VCaP (cell line): ENCODE results near the gene SPSB1.

ENCODE experiments used
- H3K27ac ChIP-seq: fragments of 450-650 bp; 2 replicates; pipeline ENCODE4 v1.5.1; 2017
- TF ChIP-seq, protein P1 (sequence below): fragments of 450-650 bp; conservative IDR thresholded peaks from 2 replicates; pipeline ENCODE4 v1.5.1; 2017; ENCODE audit warnings: mild to moderate bottlenecking, moderate library complexity

The SPSB1 gene

DNA sequence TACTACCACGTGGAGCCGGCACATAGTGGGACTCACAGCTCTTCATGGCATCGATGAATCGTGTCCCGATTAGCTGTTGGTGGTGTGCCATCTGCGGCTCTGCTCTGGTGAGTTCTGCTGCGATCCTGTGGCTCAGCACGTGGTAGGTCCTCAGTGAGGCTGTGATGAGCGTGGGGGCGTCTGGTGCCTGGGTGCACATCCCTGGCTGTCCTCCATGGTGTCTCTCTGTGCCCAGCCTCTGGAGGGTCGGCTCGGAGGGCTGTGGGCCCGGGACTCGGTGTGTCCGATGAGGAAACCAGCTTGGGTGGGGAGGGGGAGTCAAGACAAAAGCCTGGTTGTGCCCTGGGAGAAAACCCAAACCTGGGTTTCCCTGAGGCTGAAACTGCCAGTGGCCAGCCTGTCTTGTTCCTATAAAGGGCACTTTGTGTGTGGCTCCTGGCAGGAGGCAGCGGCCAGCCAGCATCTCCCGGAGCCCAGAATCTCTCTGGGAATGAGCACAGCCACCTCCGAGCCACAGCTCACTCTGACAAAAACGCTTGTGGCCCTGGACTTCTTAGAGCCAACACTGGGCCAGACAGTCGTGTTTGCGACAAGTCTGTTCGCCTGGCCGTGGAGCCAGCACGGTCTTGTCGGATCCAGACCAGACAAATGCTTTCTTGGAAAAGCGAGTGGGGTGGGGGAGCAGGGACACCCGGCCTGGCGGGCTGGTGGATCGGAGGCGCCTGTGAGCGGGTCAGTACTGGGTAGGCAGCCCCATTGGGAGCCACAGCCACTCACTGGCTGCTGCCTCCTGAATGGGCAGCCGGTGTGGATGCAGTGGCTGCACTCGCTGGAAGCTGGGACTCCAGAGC, 31.8 kb downstream of the SPSB1 start:
- H3K27ac ChIP-seq, result no peak overlapping the region
- TF ChIP-seq, protein P1, sequence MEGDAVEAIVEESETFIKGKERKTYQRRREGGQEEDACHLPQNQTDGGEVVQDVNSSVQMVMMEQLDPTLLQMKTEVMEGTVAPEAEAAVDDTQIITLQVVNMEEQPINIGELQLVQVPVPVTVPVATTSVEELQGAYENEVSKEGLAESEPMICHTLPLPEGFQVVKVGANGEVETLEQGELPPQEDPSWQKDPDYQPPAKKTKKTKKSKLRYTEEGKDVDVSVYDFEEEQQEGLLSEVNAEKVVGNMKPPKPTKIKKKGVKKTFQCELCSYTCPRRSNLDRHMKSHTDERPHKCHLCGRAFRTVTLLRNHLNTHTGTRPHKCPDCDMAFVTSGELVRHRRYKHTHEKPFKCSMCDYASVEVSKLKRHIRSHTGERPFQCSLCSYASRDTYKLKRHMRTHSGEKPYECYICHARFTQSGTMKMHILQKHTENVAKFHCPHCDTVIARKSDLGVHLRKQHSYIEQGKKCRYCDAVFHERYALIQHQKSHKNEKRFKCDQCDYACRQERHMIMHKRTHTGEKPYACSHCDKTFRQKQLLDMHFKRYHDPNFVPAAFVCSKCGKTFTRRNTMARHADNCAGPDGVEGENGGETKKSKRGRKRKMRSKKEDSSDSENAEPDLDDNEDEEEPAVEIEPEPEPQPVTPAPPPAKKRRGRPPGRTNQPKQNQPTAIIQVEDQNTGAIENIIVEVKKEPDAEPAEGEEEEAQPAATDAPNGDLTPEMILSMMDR, result no peak

DNA sequence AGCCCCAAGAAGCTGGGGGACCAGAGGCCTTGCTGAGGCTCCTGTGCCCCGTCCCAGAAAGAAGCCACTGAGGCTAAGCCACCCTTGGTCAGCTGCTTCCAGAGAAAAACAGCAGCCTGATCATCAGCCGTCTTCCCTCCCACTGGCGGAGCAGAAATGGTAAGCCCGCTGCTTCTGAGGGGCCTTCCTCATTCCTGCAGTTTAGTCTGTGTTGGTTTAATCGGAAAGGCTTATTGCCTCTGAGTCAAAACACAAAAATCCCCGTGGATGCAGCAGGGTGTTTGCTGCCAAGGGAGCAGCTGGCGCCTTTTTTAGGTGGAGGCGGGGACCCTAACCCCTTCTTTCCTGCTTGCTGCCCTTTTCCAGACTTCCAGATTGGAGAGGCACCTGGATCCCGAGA, 33.9 kb downstream of the SPSB1 start:
- H3K27ac ChIP-seq, result no peak overlapping the region
- TF ChIP-seq, protein P1, result no peak

DNA sequence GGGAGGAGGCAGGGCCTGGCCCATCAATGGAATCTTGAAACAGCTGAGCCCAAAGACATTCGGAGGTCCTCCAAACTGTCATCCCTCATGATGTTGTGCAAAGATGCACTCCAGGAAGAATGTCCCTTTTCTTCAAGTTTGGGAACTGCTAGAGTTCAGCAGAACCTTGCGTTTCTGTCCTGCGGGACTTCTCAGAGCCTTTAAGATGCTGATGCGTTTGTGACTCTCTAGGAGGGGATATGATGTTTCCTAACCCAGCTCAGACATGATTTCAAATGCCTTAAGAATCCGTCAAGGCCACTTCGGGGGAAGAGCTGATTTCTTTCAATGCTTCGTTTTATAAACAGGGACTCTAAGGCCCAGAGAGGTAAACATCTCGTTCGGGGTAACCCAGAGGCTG, 35.5 kb downstream of the SPSB1 start:
- TF ChIP-seq, protein P1, result no peak
- H3K27ac ChIP-seq, result no peak overlapping the region

DNA sequence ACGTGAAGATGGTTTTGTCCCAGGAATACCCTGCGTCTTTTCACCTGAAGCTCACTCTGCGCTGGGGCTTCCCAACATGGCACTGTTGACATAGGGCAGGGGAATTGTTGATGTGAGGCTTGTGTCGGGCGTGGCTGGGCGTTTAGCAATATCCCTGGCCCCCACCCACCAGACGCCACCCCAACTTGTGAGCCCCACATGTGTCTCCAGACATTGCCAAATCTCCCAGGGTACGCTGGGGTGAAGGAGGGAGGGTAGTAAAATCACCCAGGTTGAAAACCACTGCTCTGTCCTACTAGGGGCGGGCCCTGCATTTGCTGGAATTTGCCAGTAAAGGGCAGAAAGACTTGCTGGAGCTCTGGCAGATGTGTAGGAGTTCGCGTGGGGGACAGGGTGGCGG, 36.0 kb downstream of the SPSB1 start:
- TF ChIP-seq, protein P1, result no peak
- H3K27ac ChIP-seq, result no peak overlapping the region

DNA sequence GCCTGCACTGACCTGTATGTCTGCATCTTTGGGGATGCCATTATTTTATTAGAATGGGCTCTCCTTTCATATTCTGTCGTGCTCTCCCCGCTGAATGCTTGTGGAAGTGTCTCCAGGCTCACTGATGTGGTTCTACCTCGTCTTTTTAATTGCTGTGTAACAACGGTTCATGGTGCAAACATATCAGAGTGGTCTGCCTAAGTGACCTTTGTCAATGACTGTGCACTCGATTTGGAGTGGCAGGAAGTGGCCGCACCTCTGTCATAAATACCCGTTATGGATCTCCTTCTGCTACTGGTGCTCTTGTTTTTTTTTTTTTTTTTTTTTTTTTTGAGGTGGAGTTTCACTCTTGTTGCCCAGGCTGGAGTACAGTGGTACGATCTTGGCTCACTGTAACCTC, 38.3 kb downstream of the SPSB1 start:
- H3K27ac ChIP-seq, result no peak overlapping the region

DNA sequence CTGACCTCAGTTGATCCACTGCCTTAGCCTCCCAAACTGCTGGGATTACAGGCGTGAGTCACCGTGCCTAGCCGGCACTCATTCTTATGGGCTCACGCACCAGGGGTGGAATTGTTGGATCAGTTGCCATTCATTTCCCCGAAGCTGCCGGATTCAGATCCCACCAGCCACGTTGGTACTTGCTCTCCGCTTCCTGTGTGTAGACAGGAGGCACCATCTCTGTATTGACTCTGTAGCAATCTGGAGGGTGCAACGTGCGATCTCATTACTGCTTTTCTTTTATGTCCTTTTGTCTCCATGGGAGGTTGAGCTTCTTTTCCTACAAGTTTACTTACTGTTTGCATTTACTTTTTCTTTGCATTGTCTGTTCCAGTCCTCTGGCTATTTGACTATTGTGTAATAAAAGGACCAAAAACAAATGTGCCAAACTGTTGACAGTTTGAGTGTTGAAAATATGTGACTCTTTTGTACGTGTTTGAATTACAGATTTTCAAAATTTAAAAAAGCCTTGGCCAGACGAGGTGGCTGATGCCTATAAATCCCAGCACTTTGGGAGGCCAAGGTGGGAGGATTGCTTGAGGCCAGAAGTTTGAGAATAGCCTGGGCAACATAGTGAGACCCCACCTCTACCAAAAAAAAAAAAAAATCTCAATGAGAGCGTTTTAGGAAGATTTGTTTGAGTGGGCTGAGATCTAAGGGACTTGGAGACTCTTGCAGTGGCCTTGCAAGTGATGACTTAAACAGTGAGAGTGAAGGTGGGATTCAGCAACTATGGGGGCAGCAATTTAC, 39.1 kb downstream of the SPSB1 start:
- TF ChIP-seq, protein P1, result no peak
- no peak overlapping the region for H3K27ac ChIP-seq

More for the DNA sequence above, 38.3 kb downstream of the SPSB1 start:
- TF ChIP-seq, protein P1, result no peak

DNA sequence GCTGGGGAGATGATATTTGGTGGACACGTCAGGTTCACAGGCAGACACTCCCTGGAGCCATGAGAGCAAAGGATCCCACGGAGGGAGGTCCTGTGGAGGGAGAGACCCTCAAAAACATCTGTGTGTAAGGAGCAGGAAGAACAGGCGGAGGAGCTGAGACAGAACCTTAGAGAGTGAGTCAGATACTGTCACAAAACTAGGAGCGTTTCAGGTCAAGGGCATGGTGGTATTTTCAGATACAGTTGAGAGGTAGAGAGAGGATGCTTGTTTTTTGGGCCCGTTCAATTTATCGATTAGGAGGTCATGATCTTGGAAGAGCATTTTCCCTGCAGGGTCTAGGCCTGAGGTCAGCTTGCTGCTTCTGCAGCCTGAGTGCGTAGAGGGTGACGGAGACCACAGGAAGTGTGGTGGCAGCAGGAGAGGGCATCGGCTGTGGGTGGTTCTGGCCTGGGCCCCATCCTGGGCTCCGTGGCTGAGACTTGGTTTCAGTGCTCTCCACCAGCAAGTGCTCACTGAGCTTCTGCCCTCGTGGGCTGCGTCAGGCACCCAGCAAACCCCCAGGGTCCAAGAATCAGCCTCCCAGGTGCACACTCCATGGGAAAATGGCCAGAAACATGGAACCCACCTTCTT, 39.9 kb downstream of the SPSB1 start:
- TF ChIP-seq, protein P1, result no peak
- H3K27ac ChIP-seq, result no peak overlapping the region
